Peyer's patch (tissue), 4 donors: ENCODE measurements around the gene IRF9. TPM values are rescaled to one million over a fixed set of nuclear protein-coding genes. Genes with fewer than 3 reads are reported as not detected.

Experiments
- DNase-seq, 3 donors: peaks; one replicate each; pipeline ENCODE4 v3.0.0-alpha.2; 2017 to 2019
- H3K27ac ChIP-seq, 4 donors: fragments of 200-600 bp; sonication (generic); one replicate each; pipeline ENCODE4 v1.5.1; 2016 to 2019
- H3K27me3 ChIP-seq, 2 donors: fragments of 200-600 bp; sonication (generic); one replicate each; pipeline ENCODE4 v1.5.1; 2019
- H3K36me3 ChIP-seq, 3 donors: fragments of 200-600 bp; sonication (generic); one replicate each; pipeline ENCODE4 v1.5.1; 2016 to 2019
- H3K4me1 ChIP-seq, 4 donors: fragments of 200-600 bp; sonication (generic); one replicate each; pipeline ENCODE4 v1.5.1; 2016 to 2019
- H3K4me3 ChIP-seq, 4 donors: fragments of 200-600 bp; sonication (generic); 1 replicate in 3 of 4; 2 replicates in 1 of 4; pipeline ENCODE4 v1.5.1; 2016 to 2019; ENCODE audit warnings: mild to moderate bottlenecking in 1 of 4
- H3K9me3 ChIP-seq, 4 donors: fragments of 200-600 bp; sonication (generic); one replicate each; pipeline ENCODE4 v1.5.1; 2016 to 2019; ENCODE audit warnings: mild to moderate bottlenecking in 1 of 4
- POLR2A ChIP-seq, 2 donors: fragments of 450-650 bp; IDR thresholded peaks; one replicate each; pipeline ENCODE4 v1.5.1; 2017; ENCODE audit warnings: antibody characterized with exemption in 2 of 2, mild to moderate bottlenecking in 2 of 2, moderate library complexity in 2 of 2
- total RNA-seq, 4 donors: library from RNA; depleted of rRNA; stranded (reverse); fragments of >200 nt; gene quantifications; one replicate each; pipeline ENCODE4 v1.1.0, GENCODE V29; 2016
- TF ChIP-seq, protein P1 (sequence below), 6 experiments: fragments of 450-650 bp in 4 of 6; fragments of 200-600 bp in 2 of 6; sonication (generic) in 1 of 6; IDR thresholded peaks; one replicate each; pipeline ENCODE4 v1.5.1; 2017 to 2019; ENCODE audit warnings: antibody characterized with exemption in 6 of 6, mild to moderate bottlenecking in 3 of 6, moderate library complexity in 1 of 6

Gene IRF9
- total RNA-seq, 4 donors from 2014 or later, result 64.1 to 219 (median 80.8) TPM

GRCh38 chr14:24150993-24151392 lies 10.1 kb upstream of the IRF9 start:
- no peak for DNase-seq
- TF ChIP-seq, protein P1, sequence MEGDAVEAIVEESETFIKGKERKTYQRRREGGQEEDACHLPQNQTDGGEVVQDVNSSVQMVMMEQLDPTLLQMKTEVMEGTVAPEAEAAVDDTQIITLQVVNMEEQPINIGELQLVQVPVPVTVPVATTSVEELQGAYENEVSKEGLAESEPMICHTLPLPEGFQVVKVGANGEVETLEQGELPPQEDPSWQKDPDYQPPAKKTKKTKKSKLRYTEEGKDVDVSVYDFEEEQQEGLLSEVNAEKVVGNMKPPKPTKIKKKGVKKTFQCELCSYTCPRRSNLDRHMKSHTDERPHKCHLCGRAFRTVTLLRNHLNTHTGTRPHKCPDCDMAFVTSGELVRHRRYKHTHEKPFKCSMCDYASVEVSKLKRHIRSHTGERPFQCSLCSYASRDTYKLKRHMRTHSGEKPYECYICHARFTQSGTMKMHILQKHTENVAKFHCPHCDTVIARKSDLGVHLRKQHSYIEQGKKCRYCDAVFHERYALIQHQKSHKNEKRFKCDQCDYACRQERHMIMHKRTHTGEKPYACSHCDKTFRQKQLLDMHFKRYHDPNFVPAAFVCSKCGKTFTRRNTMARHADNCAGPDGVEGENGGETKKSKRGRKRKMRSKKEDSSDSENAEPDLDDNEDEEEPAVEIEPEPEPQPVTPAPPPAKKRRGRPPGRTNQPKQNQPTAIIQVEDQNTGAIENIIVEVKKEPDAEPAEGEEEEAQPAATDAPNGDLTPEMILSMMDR (IDR thresholded peaks at IDR 0.05), result no peak
- TF ChIP-seq POLR2A (IDR thresholded peaks at IDR 0.05), result no peak
- Histone ChIP-seq H3K4me3 (no peak overlapping the region), H3K27me3 (no peaks in the 10 kb centered on the region), H3K9me3 (no peaks in the 10 kb centered on the region), H3K4me1 (peaks cover 0 to 14% (median 8%) of the 10 kb centered on the region in 4 donors), H3K36me3 (peaks cover 1 to 73% (median 2%) of the 10 kb centered on the region in 3 donors), H3K27ac (no peak overlapping the region)

- Histone ChIP-seq H3K36me3 (peaks cover 2 to 78% (median 5%) of the 10 kb centered on the region in 3 donors), H3K4me1 (peaks cover 0 to 12% (median 8%) of the 10 kb centered on the region in 4 donors)
These were observed 9.5 kb upstream of the IRF9 start for GRCh38 chr14:24151404-24152080.

GRCh38 chr14:24155100-24155499 lies 6.0 kb upstream of the IRF9 start:
- Histone ChIP-seq H3K4me3 (no peak overlapping the region), H3K27me3 (no peaks in the 10 kb centered on the region), H3K9me3 (no peaks in the 10 kb centered on the region), H3K36me3 (peaks cover 2 to 85% (median 7%) of the 10 kb centered on the region in 3 donors), H3K4me1 (no peaks in the 10 kb centered on the region), H3K27ac (no peak overlapping the region)
- no peak for DNase-seq
- TF ChIP-seq, protein P1 (IDR thresholded peaks at IDR 0.05), result no peak
- no peak for TF ChIP-seq POLR2A (IDR thresholded peaks at IDR 0.05)

More at GRCh38 chr14:24151404-24152080, 9.5 kb upstream of the IRF9 start:
- Histone ChIP-seq H3K9me3 (no peaks in the 10 kb centered on the region), H3K27ac (no peak overlapping the region), H3K4me3 (no peak overlapping the region), H3K27me3 (no peaks in the 10 kb centered on the region)
- TF ChIP-seq, protein P1 (IDR thresholded peaks at IDR 0.05), result no peak
- TF ChIP-seq POLR2A (IDR thresholded peaks at IDR 0.05), result no peak
- DNase-seq, result peak in 1 of 3 donors; percentile 39

DNA sequence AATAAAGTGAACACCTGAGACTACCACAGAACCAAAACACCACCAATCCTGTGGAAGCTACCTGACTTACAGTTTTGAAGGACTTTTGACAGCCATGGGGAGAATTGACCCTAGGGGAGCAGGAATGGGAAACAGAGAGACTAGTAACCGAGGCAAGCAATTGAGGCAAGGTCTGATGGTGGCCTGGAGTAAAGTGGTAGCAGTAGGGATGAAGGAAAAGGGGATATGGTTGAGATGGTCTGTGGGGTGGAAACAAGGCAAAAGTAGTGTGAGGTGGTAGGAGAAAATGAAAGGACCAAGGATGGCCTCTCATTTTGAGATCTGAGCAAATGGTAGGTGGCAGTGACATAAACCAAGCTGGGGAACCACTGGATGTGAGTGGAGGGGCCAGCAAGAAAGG lies 4.2 kb upstream of the IRF9 start:
- Histone ChIP-seq H3K4me1 (peaks cover 0 to 8% (median 6%) of the 10 kb centered on the region in 4 donors), H3K4me3 (no peak overlapping the region), H3K36me3 (peaks cover 0 to 73% (median 7%) of the 10 kb centered on the region in 3 donors), H3K9me3 (no peaks in the 10 kb centered on the region), H3K27me3 (no peaks in the 10 kb centered on the region), H3K27ac (no peak overlapping the region)
- TF ChIP-seq, protein P1 (IDR thresholded peaks at IDR 0.05), result no peak
- no peak for TF ChIP-seq POLR2A (IDR thresholded peaks at IDR 0.05)
- DNase-seq, result no peak

DNA sequence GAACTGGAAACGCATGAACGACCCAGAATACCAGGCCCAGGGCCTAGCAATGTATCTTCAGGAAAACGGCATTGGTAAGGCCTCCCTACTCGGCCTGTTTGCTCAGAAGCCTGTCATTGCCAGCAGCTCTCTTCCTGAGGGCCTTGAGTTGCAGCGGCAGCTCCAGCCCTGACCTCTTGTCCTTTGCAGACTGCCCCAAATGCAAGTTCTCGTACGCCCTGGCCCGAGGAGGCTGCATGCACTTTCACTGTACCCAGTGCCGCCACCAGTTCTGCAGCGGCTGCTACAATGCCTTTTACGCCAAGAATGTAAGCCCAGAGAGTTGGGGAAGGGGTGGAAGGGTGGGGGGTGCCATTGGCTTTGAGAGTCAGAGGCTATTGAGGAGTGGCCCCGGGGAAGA lies 3.7 kb upstream of the IRF9 start:
- H3K4me3 ChIP-seq, result no peak overlapping the region
- H3K27me3 ChIP-seq, result no peaks in the 10 kb centered on the region
- peaks cover 4 to 13% (median 8%) of the 10 kb centered on the region in 4 donors for H3K4me1 ChIP-seq
- no peaks in the 10 kb centered on the region for H3K9me3 ChIP-seq
- TF ChIP-seq POLR2A (IDR thresholded peaks at IDR 0.05), result no peak
- TF ChIP-seq, protein P1 (IDR thresholded peaks at IDR 0.05), result no peak
- H3K36me3 ChIP-seq, result peaks cover 0 to 68% (median 7%) of the 10 kb centered on the region in 3 donors
- H3K27ac ChIP-seq, result peak overlapping the region in 1 of 4 donors; percentile 17
- no peak for DNase-seq
